ENCODE results near the gene LRRK2.

- TF ChIP-seq EP300 (IDR thresholded peaks at IDR 0.05) (no peak), POLR2AphosphoS5 (IDR thresholded peaks at IDR 0.05) (no peak), CTCF (IDR thresholded peaks at IDR 0.05) (no peak)
These were observed 2.5 kb upstream of the LRRK2 start for GRCh38 chr12:40222247-40222646.
